ENCODE results near the gene WASL. TPM values are rescaled to one million over a fixed set of nuclear protein-coding genes. Genes with fewer than 3 reads are reported as not detected.

The WASL gene
- total RNA-seq, 1 experiment from 2014 or later, result 34.4 TPM

DNA sequence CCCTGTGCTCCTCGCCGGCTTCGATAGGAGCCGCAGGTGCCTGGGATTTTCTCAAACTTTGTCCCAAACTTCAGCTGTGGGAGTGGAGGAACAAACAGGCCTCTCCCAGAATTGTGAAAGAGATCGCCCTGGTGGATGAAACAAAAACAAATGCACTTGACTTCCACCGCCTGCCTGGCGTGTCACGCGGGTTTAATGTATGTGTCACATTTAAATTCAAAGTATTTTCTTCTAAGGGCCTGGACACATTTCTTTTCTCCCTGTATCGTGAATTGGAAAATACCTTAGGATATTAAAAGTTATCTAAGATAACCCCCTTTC lies 694 bp upstream of the WASL start (continued):
- TF ChIP-seq NFE2L1 (CRISPR knock-in tag; IDR thresholded peaks at IDR 0.05), result no peak

DNA sequence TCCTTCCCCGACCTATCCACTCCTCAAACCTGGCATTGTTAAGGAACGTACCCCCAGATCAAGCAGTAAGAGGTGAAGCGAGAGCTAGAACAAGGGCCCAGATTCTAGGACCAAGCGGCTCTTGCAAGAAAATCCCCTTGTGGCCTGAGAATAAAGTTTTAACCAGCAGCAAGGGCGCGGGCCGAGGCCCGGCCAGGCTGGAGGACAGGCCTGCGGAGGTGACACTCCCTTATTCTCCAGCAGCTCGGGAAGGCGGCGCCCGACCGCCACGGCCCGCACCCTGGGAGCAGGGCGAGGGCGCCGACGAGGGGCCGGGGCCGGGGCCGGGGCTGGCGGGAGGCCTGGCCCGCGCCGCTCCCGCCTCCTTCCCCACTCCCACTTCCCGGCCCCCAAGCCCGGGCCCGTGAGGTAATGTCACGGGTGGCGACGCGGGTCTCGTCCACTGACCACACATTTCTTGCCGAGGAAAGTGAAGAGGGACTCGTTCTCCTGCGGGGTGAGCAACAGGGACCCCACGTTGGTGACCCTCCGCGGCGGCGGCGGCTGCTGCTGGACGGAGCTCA lies 551 bp downstream of the WASL start:
- Mint-ChIP-seq H3K36me3 (0 out of 2 replicates have a peak, but pooled peaks cover 2% of the 10 kb centered on the region), H3K4me1 (peaks cover 66% of the 10 kb centered on the region), H3K27me3 (ENCODE audit: low read depth) (no peaks in the 10 kb centered on the region), H3K4me3 (peak overlapping the region; percentile 97), H3K9me3 (no peaks in the 10 kb centered on the region), H3K27ac (peak overlapping the region; percentile 98)
- DNase-seq (ENCODE audit: low spot score) (peak; percentile 36), ATAC-seq (peak; percentile 11)
- POLR2A ChIA-PET, result interaction anchor here (0.8 to 2.1 kb wide), 19 partner anchors 8 to 214 kb away, joined by 3 to 16 read pairs (median 4); partner anchors contain the start of genes IQUB and NDUFA5
- TF ChIP-seq ETV6 (CRISPR knock-in tag; IDR thresholded peaks at IDR 0.05) (no peak), RELA (CRISPR knock-in tag; IDR thresholded peaks at IDR 0.05; ENCODE audit: borderline replicate concordance) (peak; percentile 31; the same call in 1 of the 2 replicates)
- TF ChIP-seq, protein P1, sequence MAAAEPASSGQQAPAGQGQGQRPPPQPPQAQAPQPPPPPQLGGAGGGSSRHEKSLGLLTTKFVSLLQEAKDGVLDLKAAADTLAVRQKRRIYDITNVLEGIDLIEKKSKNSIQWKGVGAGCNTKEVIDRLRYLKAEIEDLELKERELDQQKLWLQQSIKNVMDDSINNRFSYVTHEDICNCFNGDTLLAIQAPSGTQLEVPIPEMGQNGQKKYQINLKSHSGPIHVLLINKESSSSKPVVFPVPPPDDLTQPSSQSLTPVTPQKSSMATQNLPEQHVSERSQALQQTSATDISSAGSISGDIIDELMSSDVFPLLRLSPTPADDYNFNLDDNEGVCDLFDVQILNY (CRISPR knock-in tag; IDR thresholded peaks at IDR 0.05), result no peak
- CTCF ChIA-PET, result interaction anchor here (0.9 to 2.3 kb wide), 7 partner anchors 26 to 66 kb away, joined by 3 to 12 read pairs (median 6); no protein-coding TSS in a partner anchor

DNA sequence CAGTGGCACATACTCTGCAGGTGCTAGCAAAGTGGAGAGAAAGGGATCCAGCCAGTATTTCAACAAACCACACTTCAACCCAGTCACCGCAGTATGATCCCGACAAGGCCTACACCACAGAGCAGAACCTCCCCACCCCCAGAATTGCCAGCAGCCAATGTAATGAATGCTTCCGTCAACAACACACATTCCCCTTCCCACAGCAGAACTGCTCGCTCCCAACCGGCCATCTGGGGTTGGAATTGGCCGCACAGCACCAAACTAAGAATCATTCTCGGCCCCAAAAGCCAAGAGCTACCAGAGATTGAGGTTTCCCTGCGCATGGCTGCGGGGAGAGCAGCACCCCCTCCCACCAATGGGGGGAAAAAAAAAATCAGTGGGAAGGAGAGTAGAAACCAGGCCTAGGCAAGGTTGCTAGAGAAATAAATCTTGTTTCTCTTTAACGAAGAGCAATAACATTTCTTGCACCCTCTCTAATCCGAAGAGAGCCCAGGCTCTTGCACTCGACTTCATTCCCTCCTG lies 1.1 kb downstream of the WASL start:
- POLR2A ChIA-PET, result interaction anchor here (1.1 to 2.1 kb wide), 4 partner anchors 43 to 190 kb away, joined by 3 to 16 read pairs (median 12); partner anchors contain the start of gene NDUFA5
- peak; percentile 58 for ATAC-seq
- peak; percentile 89 for TF ChIP-seq FOXK1 (CRISPR knock-in tag; IDR thresholded peaks at IDR 0.05)
- no peak for TF ChIP-seq NR3C1 (CRISPR knock-in tag; conservative IDR thresholded peaks at IDR 0.05; ENCODE audit: low read depth)
- no peak for TF ChIP-seq ZBTB21 (CRISPR knock-in tag; IDR thresholded peaks at IDR 0.05; ENCODE audit: borderline replicate concordance)
- Mint-ChIP-seq H3K36me3 (0 out of 2 replicates have a peak, but pooled peaks cover 2% of the 10 kb centered on the region), H3K4me1 (peaks cover 66% of the 10 kb centered on the region), H3K27me3 (ENCODE audit: low read depth) (no peaks in the 10 kb centered on the region), H3K27ac (peak overlapping the region; percentile 98), H3K9me3 (no peaks in the 10 kb centered on the region), H3K4me3 (peak overlapping the region; percentile 97)
- peak; percentile 69 for DNase-seq (ENCODE audit: low spot score)
- CTCF ChIA-PET, result interaction anchor here (0.9 to 1.9 kb wide), 4 partner anchors 10 to 55 kb away, joined by 3 to 12 read pairs (median 3); no protein-coding TSS in a partner anchor

GRCh38 chr7:123746931-123747488 lies 1.8 kb downstream of the WASL start:
- ChIA-PET POLR2A (no interaction called here), CTCF (interaction anchor here (0.5 to 1.2 kb wide), 3 partner anchors 9 to 65 kb away, joined by 3 read pairs; no protein-coding TSS in a partner anchor)
- H3K9me3 Mint-ChIP-seq, result no peaks in the 10 kb centered on the region
- peaks cover 64% of the 10 kb centered on the region for H3K4me1 Mint-ChIP-seq
- H3K27ac Mint-ChIP-seq, result peak overlapping the region; percentile 98
- 0 out of 2 replicates have a peak, but pooled peaks cover 2% of the 10 kb centered on the region for H3K36me3 Mint-ChIP-seq
- DNase-seq (ENCODE audit: low spot score) (no peak), ATAC-seq (no peak)
- no peak for TF ChIP-seq EMX1 (CRISPR knock-in tag; IDR thresholded peaks at IDR 0.05)
- no peak for TF ChIP-seq ZNF671 (CRISPR knock-in tag; IDR thresholded peaks at IDR 0.05)
- no peak for TF ChIP-seq ZNF232 (CRISPR knock-in tag; IDR thresholded peaks at IDR 0.05)
- H3K4me3 Mint-ChIP-seq, result peak overlapping the region; percentile 97
- H3K27me3 Mint-ChIP-seq (ENCODE audit: low read depth), result no peaks in the 10 kb centered on the region

DNA sequence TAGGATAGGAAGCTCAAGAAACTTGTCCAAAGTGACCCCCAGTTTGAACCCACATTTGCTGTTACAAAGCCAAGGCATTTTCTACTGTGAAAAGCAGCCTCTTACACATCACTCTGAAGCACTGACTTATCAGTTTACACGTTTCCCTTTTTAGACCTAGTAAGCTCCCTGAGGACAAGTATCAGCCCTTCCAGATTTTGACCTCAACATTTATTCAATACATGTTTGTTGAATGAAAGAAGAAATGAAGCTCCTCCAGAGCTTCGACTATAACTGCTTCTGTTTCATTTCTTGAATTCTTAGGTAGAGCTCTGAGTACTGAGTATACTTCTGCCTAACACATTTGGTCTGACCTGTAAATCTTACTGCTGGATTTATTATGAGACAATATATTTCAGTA lies 2.7 kb downstream of the WASL start:
- Mint-ChIP-seq H3K27ac (peak overlapping the region; percentile 98), H3K9me3 (no peaks in the 10 kb centered on the region), H3K27me3 (ENCODE audit: low read depth) (no peaks in the 10 kb centered on the region), H3K4me3 (peak overlapping the region; percentile 97), H3K4me1 (peaks cover 55% of the 10 kb centered on the region), H3K36me3 (0 out of 2 replicates have a peak, but pooled peaks cover 2% of the 10 kb centered on the region)
- ATAC-seq, result no peak
- TF ChIP-seq JUN (CRISPR knock-in tag; IDR thresholded peaks at IDR 0.05) (no peak), NR1H2 (CRISPR knock-in tag; IDR thresholded peaks at IDR 0.05) (no peak), PRRX2 (CRISPR knock-in tag; IDR thresholded peaks at IDR 0.05) (no peak), ZNF416 (CRISPR knock-in tag; IDR thresholded peaks at IDR 0.05) (no peak), PREB (CRISPR knock-in tag; IDR thresholded peaks at IDR 0.05; ENCODE audit: borderline replicate concordance) (no peak), HMGA2 (CRISPR knock-in tag; IDR thresholded peaks at IDR 0.05) (no peak), SOX15 (CRISPR knock-in tag; IDR thresholded peaks at IDR 0.05) (no peak), RELA (CRISPR knock-in tag; IDR thresholded peaks at IDR 0.05; ENCODE audit: borderline replicate concordance) (no peak), ZNF396 (CRISPR knock-in tag; IDR thresholded peaks at IDR 0.05; ENCODE audit: borderline replicate concordance) (no peak), ESRRA (CRISPR knock-in tag; IDR thresholded peaks at IDR 0.05; ENCODE audit: borderline replicate concordance) (no peak), NR3C1 (CRISPR knock-in tag; conservative IDR thresholded peaks at IDR 0.05; ENCODE audit: low read depth) (no peak), ATF3 (CRISPR knock-in tag; conservative IDR thresholded peaks at IDR 0.05) (no peak)
- TF ChIP-seq, protein P1 (CRISPR knock-in tag; IDR thresholded peaks at IDR 0.05), result no peak
- TF ChIP-seq, protein P2, sequence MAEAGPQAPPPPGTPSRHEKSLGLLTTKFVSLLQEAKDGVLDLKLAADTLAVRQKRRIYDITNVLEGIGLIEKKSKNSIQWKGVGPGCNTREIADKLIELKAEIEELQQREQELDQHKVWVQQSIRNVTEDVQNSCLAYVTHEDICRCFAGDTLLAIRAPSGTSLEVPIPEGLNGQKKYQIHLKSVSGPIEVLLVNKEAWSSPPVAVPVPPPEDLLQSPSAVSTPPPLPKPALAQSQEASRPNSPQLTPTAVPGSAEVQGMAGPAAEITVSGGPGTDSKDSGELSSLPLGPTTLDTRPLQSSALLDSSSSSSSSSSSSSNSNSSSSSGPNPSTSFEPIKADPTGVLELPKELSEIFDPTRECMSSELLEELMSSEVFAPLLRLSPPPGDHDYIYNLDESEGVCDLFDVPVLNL (CRISPR knock-in tag; IDR thresholded peaks at IDR 0.05; ENCODE audit: borderline replicate concordance, low read depth), result no peak
- CTCF ChIA-PET, result interaction anchor here (0.7 to 1.4 kb wide), 3 partner anchors 45 to 121 kb away, joined by 3 read pairs; no protein-coding TSS in a partner anchor
- POLR2A ChIA-PET, result interaction anchor here (0.6 kb wide), 1 partner anchor 44 kb away, joined by 3 read pairs; no protein-coding TSS in a partner anchor
- no peak for DNase-seq (ENCODE audit: low spot score)
